PFSK-1 (cell line): ENCODE measurements around the gene FAM83E.

Experiments
- POLR2AphosphoS5 ChIP-seq: IDR thresholded peaks from 2 replicates; pipeline ENCODE4 v1.6.1; 2012; ENCODE audit warnings: low read depth, mild to moderate bottlenecking, control low read depth, low read length, moderate library complexity
- REST ChIP-seq, 2 experiments: IDR thresholded peaks; 2 replicates each; pipeline versions ENCODE4 v1.6.1 to v1.8.0; 2011 to 2012; ENCODE audit warnings: low read depth in 2 of 2, low read length in 2 of 2, control low read depth in 1 of 2, inconsistent platforms in 1 of 2, mild to moderate bottlenecking in 1 of 2, moderate library complexity in 1 of 2; ENCODE audit not compliant: insufficient read depth in 1 of 2
- TAF1 ChIP-seq: IDR thresholded peaks from 2 replicates; pipeline ENCODE4 v1.6.1; 2012; ENCODE audit warnings: low read length, control low read depth, borderline replicate concordance; ENCODE audit not compliant: insufficient read depth

GRCh38 chr19:48614436-48615230 is at the start of gene FAM83E:
- TF ChIP-seq POLR2AphosphoS5 (peak; percentile 31; the same call in 1 of the 2 replicates), REST (IDR thresholded peaks at IDR 0.05; ENCODE audit: insufficient read depth in 1 of 2, low read depth in 2 of 2, low read length in 2 of 2) (no peak), TAF1 (no peak)
